GM19099 (cell line): ENCODE data around the gene PPP2R5E.

Experiments used
- POLR2A ChIP-seq: IDR thresholded peaks from 3 replicates; pipeline ENCODE4 v1.6.1; 2011; ENCODE audit warnings: low read depth; ENCODE audit not compliant: insufficient read length; ENCODE audit errors: extremely low read depth

PPP2R5E gene

GRCh38 chr14:63542231-63542999, 762 bp downstream of the PPP2R5E start:
- TF ChIP-seq POLR2A: no peak

DNA sequence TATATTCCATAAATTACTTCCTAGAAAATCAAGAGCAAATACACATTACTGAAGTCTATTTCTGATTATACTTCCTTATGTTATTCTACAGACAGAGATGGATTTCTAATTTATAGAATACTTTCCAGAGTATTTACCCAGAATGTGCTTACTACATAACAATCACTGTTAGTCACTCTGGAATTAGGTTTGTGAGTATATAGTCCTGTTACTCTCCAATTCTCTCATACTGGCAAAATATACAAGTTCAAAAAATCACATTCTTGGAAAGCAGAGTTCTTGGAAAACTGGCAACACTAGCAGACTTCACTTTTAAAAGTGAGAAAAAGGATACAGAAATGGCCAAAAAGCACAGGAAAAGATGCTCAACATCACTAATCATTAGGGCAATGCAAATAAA, 7.3 kb downstream of the PPP2R5E start:
- no peak for TF ChIP-seq POLR2A

- no peak for TF ChIP-seq POLR2A
Observed at GRCh38 chr14:63533474-63533873, 9.7 kb downstream of the PPP2R5E start.

DNA sequence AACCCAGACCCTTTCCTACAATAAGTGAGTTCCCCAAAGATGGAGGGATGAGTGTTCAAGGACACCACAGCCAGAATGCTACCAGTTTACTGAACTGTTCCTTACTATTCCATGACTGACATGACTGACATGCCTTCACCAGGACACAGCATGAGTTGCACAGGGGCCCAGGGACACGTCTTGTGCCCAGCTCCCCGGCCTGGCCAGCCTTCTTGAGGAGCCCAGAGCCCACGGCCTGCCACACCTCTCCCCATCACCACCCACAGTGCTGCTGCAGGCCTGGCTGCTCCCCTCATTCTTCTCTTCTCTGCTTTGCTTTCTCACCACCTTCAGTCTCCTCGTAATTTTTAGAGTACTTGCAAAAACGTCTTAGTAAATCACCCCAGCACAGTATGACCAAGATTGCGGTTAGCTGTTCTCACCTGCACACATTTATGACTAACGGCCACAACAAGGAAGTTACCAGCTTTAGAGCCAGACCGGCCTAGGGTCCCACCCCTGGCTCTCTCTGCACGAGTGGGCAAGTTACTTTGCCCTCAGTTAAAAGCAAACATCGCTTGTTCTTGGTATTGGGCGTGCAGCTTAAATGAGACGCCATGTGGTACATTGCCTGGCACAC, 18.5 kb downstream of the PPP2R5E start:
- TF ChIP-seq POLR2A: no peak

DNA sequence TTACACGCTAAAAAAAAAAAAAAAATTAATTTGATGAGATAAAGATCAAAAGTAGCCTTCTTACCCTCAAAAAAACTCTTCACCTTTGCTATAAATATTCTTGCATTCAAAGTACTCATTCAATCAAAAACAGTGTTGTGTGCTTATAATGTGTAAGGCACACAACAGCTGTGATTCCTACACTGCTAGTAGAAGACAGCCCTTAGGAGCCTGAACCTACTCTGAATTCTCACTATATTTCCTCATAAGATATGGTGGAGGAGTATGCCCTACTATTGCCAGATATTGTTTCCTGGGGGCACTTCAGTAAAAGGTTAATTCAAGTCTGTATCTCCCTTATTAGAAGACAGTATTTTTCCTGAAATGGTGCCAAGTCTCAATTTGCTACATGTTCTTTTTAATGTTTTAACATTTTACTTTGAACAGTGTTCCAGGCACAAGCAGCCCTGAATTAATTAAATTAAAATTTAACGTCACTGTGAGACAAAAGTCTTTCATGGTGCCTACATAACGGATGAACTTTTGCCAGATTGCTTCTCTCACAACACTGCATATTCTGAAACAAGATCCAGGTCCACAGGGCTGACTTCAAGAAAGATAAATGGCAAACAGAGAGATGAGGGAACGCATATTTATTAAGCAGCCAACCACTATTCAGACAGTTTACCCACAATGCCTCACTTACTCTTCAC, 19.3 kb downstream of the PPP2R5E start:
- no peak for TF ChIP-seq POLR2A

- no peak for TF ChIP-seq POLR2A
Observed at GRCh38 chr14:63517354-63517753, 25.8 kb downstream of the PPP2R5E start.

- TF ChIP-seq POLR2A: no peak
Observed at GRCh38 chr14:63515240-63515639, 27.9 kb downstream of the PPP2R5E start.

- no peak for TF ChIP-seq POLR2A
Observed at GRCh38 chr14:63513756-63514155, 29.4 kb downstream of the PPP2R5E start.

DNA sequence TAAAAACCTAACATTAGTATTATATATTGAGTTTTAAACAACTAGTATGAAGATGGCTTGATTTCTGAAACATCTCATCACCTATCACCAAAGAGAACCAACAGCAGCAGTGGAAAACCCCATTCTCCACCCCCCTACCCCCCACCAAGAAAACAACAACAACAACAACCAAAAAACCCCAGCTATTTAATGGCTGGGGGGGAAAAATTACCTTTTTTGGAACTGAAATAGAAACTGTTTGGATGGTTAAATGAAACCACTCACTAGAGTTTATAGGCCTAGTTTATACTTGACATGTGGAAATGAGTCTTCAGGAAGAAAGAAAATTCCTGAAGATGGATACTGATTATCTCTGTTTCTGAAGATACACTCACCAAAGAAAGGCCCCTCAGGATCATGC, 30.3 kb downstream of the PPP2R5E start:
- no peak for TF ChIP-seq POLR2A

GRCh38 chr14:63510538-63510937, 32.6 kb downstream of the PPP2R5E start:
- no peak for TF ChIP-seq POLR2A

DNA sequence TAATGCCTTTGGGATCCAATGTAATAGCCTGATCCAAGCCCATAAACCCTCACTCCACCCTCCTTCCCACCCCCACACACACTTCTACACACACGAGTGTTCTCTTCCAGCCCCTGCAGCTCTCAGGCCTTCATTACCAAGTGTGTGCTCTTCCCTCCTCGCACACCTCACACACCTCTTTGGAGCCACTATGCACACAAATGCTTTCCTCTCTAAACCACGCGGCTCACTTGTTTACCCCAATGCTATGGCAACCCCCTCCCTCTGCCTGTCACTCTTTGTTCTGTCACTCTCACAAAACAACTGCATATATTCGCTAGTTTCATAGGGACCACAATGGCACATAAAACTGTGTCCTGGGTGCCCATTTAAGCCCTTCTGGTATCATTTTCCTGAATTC, 35.1 kb downstream of the PPP2R5E start:
- no peak for TF ChIP-seq POLR2A

- no peak for TF ChIP-seq POLR2A
Observed at GRCh38 chr14:63504648-63505047, 38.5 kb downstream of the PPP2R5E start.

DNA sequence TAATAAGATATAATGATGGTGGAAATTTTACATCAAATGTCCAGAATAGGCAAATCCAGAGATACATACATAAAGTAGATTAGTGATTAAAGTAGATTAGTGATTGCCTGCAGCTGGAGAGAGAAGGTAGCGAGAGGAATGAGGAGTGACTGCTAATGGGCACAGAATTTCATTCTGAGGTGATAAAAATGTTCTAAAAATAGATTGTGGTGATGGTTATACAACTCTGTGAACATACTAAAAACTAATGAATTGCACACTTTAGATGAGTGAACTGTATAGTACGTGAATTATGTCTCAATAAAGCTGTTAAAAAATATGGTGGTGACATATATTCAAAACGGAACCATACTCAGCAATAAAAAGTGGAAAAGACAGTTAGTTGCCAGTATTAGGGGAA, 41.7 kb downstream of the PPP2R5E start:
- no peak for TF ChIP-seq POLR2A

DNA sequence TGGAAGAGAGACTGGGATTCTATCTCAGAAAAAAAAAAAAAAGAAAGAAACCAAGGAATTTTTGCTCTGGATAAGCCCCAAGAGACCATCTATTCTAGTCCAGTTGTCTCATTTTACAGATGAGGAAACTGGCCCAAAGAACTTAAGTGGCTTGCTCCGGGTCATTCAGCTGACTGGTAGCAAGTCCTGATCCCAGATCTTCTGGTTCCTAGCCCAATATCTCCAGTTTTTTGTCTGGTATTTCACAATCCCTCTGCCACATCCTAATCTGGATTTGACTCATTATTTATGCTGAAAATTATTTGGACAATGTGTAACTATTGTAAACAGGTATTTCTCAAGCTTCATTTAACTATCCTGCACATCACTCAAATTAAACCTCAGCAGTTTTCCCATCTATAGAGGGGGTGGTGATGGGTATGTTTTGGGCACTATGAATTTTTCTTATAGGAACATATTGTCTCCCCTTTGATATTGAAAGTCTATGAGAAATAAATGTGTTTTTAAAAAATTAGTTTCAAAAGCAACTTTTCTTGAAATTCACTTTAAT, 43.4 kb downstream of the PPP2R5E start:
- TF ChIP-seq POLR2A: no peak

GRCh38 chr14:63496837-63497400, 46.3 kb downstream of the PPP2R5E start:
- TF ChIP-seq POLR2A: no peak
